Sigmoid colon (tissue), 4 donors: ENCODE results near the gene CPXM1.

ENCODE experiments used
- CTCF ChIP-seq, 4 experiments: fragments of 450-650 bp in 3 of 4; fragments of 200-600 bp in 1 of 4; IDR thresholded peaks; one replicate each; pipeline ENCODE4 v1.5.1; 2016 to 2019; ENCODE audit warnings: antibody characterized with exemption in 4 of 4, mild to moderate bottlenecking in 3 of 4, moderate library complexity in 2 of 4
- EP300 ChIP-seq, 4 donors: sonication (generic); formaldehyde crosslinking; IDR thresholded peaks; one replicate each; pipeline ENCODE4 v1.6.1; 2017; ENCODE audit warnings: antibody characterized with exemption in 4 of 4
- POLR2A ChIP-seq, 2 donors: fragments of 450-650 bp; IDR thresholded peaks; one replicate each; pipeline ENCODE4 v1.6.1; 2016; ENCODE audit warnings: antibody characterized with exemption in 2 of 2, mild to moderate bottlenecking in 2 of 2, moderate library complexity in 2 of 2
- POLR2AphosphoS5 ChIP-seq, 4 donors: sonication (generic); formaldehyde crosslinking; IDR thresholded peaks; one replicate each; pipeline ENCODE4 v1.6.1; 2017; ENCODE audit warnings: antibody characterized with exemption in 4 of 4

- TF ChIP-seq EP300 (IDR thresholded peaks at IDR 0.05) (no peak), CTCF (IDR thresholded peaks at IDR 0.05) (no peak), POLR2AphosphoS5 (IDR thresholded peaks at IDR 0.05) (no peak), POLR2A (IDR thresholded peaks at IDR 0.05) (no peak)
These were observed 880 bp upstream of the CPXM1 start for GRCh38 chr20:2801286-2801728.
